Keratinocyte (primary cell): ENCODE results near the gene NDUFAF3. TPM values are rescaled to one million over a fixed set of nuclear protein-coding genes. Genes with fewer than 3 reads are reported as not detected.
A peak's percentile ranks its signal among the peaks of the same experiment; 100 is the strongest.

Experiments
- DNase-seq: peaks from one replicate; pipeline ENCODE4 v3.0.0-alpha.2; 2011; ENCODE audit warnings: low read depth, missing footprints, low spot score
- FAIRE-seq: peaks from 2 replicates; lab custom pipeline; 2011; peaks lifted over from hg19 to GRCh38; lab: Jason Lieb, UNC
- H2AFZ ChIP-seq: 2 replicates; pipeline ENCODE4 v1.6.0; 2012; ENCODE audit warnings: low read length, control low read depth, inconsistent platforms; ENCODE audit not compliant: control insufficient read depth
- H3K27ac ChIP-seq: 2 replicates; pipeline ENCODE4 v1.5.1; 2011; ENCODE audit warnings: low read length; ENCODE audit not compliant: control insufficient read depth, insufficient read depth
- H3K27me3 ChIP-seq: 3 replicates; pipeline ENCODE4 v1.6.0; 2011; ENCODE audit warnings: low read length; ENCODE audit not compliant: control insufficient read depth, insufficient read depth; ENCODE audit errors: extremely low read depth
- H3K36me3 ChIP-seq, 2 experiments: 2 replicates in 1 of 2; 3 replicates in 1 of 2; pipeline ENCODE4 v1.5.1; 2011; ENCODE audit warnings: low read length in 2 of 2, mild to moderate bottlenecking in 1 of 2; ENCODE audit not compliant: control insufficient read depth in 2 of 2, insufficient read depth in 2 of 2; ENCODE audit errors: extremely low read depth in 1 of 2
- H3K4me1 ChIP-seq: 3 replicates; pipeline ENCODE4 v1.5.1; 2011; ENCODE audit warnings: low read length; ENCODE audit not compliant: control insufficient read depth, insufficient read depth; ENCODE audit errors: extremely low read depth
- H3K4me2 ChIP-seq: 3 replicates; pipeline ENCODE4 v1.6.0; 2011; ENCODE audit warnings: low read depth, low read length; ENCODE audit not compliant: control insufficient read depth, insufficient read depth; ENCODE audit errors: extremely low read depth
- H3K4me3 ChIP-seq, 3 experiments: fragments of 200-600 bp in 1 of 3; sonication (generic) in 1 of 3; 2 replicates in 2 of 3; 3 replicates in 1 of 3; pipeline ENCODE4 v1.5.1; 2011 to 2016; ENCODE audit warnings: low read length in 3 of 3, mild to moderate bottlenecking in 3 of 3, control low read depth in 2 of 3, inconsistent platforms in 1 of 3, low read depth in 1 of 3, mixed read lengths in 1 of 3, mixed run types in 1 of 3, moderate library complexity in 1 of 3; ENCODE audit not compliant: control insufficient read depth in 2 of 3, insufficient read depth in 2 of 3; ENCODE audit errors: extremely low read depth in 1 of 3
- H3K79me2 ChIP-seq: 2 replicates; pipeline ENCODE4 v1.6.0; 2012; ENCODE audit warnings: low read length; ENCODE audit not compliant: control insufficient read depth, insufficient read depth
- H3K9ac ChIP-seq: 3 replicates; pipeline ENCODE4 v1.6.0; 2011; ENCODE audit warnings: low read length; ENCODE audit not compliant: control insufficient read depth, insufficient read depth; ENCODE audit errors: extremely low read depth
- H3K9me1 ChIP-seq: 3 replicates; pipeline ENCODE4 v1.6.0; 2011; ENCODE audit warnings: low read length; ENCODE audit not compliant: control insufficient read depth, insufficient read depth; ENCODE audit errors: extremely low read depth
- H3K9me3 ChIP-seq: 2 replicates; pipeline ENCODE4 v1.5.1; 2012; ENCODE audit warnings: low read depth, low read length; ENCODE audit not compliant: control insufficient read depth
- H4K20me1 ChIP-seq: 3 replicates; pipeline ENCODE4 v1.6.0; 2011; ENCODE audit warnings: low read length; ENCODE audit not compliant: control insufficient read depth, insufficient read depth; ENCODE audit errors: extremely low read depth
- EZH2 ChIP-seq: IDR thresholded peaks from one replicate; pipeline ENCODE4 v1.6.1; 2012; ENCODE audit warnings: inconsistent platforms, mild to moderate bottlenecking, low read length, moderate library complexity
- dilution Hi-C: fragments of 300-500 bp; cut with MboI; formaldehyde crosslinking; loops from one replicate; pipeline ENCODE4 v1.7.0; 2020; ENCODE audit warnings: low sequenced_read_pairs; ENCODE audit not compliant: extremely low pct_ligation_motif_present
- polyA plus RNA-seq, 5 experiments: library from polyadenylated mRNA; depleted of rRNA in 3 of 5; stranded (reverse) in 3 of 5; stranded (forward) in 1 of 5; unstranded in 1 of 5; fragments of >200 nt; gene quantifications; 1 replicate in 1 of 5; 2 replicates in 3 of 5; 3 replicates in 1 of 5; pipeline versions ENCODE4 v1.2.1 to v1.2.3, GENCODE V29; 2011 to 2012; ENCODE audit warnings: missing spikeins in 2 of 5, low read depth in 1 of 5, low replicate concordance in 1 of 5
- TF ChIP-seq, protein P1 (sequence below), 3 experiments: IDR thresholded peaks in 1 of 3; conservative IDR thresholded peaks in 1 of 3; optimal IDR thresholded peaks in 1 of 3; 2 replicates in 2 of 3; 3 replicates in 1 of 3; pipeline versions ENCODE3 to v1.5.1; 2011; ENCODE audit warnings: low read length in 3 of 3, mild to moderate bottlenecking in 3 of 3, moderate library complexity in 2 of 3, control low read depth in 1 of 3, inconsistent platforms in 1 of 3; ENCODE audit not compliant: insufficient read depth in 2 of 3; ENCODE audit errors: extremely low read depth in 1 of 3

Gene NDUFAF3
- polyA plus RNA-seq, 1 donor (not counting 4 experiments of a cell fraction or from before 2014, with no cell fraction given) = 38.3 TPM

DNA sequence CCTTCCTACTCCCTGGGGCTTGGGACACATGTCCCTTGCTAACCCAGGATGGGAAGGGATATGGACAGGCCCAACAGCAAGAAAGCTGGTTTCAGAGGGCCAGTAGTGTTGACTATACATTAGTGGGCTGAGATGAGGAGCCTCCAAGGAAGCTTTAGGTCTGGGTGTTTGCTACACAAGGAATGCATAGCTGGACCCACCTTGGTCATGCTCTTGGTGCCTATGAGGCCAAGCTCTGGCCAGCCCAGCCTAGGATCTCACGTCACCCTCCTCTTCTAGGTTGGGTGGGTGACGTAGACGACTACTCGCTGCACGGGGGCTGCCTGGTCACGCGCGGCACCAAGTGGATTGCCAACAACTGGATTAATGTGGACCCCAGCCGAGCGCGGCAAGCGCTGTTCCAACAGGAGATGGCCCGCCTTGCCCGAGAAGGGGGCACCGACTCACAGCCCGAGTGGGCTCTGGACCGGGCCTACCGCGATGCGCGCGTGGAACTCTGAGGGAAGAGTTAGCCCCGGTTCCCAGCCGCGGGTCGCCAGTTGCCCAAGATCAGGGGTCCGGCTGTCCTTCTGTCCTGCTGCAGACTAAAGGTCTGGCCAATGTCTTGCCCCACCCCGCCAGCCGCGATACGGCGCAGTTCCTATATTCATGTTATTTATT is 15.4 kb upstream of the NDUFAF3 start:
- FAIRE-seq = peak; percentile 34
- Histone ChIP-seq H3K9me1 (peaks cover 7% of the 10 kb centered on the region), H3K36me3 (peaks cover 0 to 3% of the 10 kb centered on the region in 2 experiments), H3K79me2 (peaks cover 26% of the 10 kb centered on the region), H3K27me3 (no peaks in the 10 kb centered on the region), H3K4me2 (peak overlapping the region; percentile 97), H2AFZ (peak overlapping the region; percentile 94), H3K9ac (peak overlapping the region; percentile 98), H4K20me1 (no peaks in the 10 kb centered on the region), H3K4me3 (peak overlapping the region; percentile 63 to 94 (median 91)), H3K4me1 (peaks cover 14% of the 10 kb centered on the region), H3K9me3 (no peaks in the 10 kb centered on the region), H3K27ac (peak overlapping the region; percentile 93)
- no peak for DNase-seq
- dilution Hi-C loops = no loop called here
- TF ChIP-seq, protein P1, sequence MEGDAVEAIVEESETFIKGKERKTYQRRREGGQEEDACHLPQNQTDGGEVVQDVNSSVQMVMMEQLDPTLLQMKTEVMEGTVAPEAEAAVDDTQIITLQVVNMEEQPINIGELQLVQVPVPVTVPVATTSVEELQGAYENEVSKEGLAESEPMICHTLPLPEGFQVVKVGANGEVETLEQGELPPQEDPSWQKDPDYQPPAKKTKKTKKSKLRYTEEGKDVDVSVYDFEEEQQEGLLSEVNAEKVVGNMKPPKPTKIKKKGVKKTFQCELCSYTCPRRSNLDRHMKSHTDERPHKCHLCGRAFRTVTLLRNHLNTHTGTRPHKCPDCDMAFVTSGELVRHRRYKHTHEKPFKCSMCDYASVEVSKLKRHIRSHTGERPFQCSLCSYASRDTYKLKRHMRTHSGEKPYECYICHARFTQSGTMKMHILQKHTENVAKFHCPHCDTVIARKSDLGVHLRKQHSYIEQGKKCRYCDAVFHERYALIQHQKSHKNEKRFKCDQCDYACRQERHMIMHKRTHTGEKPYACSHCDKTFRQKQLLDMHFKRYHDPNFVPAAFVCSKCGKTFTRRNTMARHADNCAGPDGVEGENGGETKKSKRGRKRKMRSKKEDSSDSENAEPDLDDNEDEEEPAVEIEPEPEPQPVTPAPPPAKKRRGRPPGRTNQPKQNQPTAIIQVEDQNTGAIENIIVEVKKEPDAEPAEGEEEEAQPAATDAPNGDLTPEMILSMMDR (optimal IDR thresholded peaks at IDR 0.05 in 1 of 3, IDR thresholded peaks at IDR 0.05 in 1 of 3, conservative IDR thresholded peaks at IDR 0.05 in 1 of 3; ENCODE audit: extremely low read depth in 1 of 3, insufficient read depth in 2 of 3, low read length in 3 of 3) = no peak
- TF ChIP-seq EZH2 = no peak

DNA sequence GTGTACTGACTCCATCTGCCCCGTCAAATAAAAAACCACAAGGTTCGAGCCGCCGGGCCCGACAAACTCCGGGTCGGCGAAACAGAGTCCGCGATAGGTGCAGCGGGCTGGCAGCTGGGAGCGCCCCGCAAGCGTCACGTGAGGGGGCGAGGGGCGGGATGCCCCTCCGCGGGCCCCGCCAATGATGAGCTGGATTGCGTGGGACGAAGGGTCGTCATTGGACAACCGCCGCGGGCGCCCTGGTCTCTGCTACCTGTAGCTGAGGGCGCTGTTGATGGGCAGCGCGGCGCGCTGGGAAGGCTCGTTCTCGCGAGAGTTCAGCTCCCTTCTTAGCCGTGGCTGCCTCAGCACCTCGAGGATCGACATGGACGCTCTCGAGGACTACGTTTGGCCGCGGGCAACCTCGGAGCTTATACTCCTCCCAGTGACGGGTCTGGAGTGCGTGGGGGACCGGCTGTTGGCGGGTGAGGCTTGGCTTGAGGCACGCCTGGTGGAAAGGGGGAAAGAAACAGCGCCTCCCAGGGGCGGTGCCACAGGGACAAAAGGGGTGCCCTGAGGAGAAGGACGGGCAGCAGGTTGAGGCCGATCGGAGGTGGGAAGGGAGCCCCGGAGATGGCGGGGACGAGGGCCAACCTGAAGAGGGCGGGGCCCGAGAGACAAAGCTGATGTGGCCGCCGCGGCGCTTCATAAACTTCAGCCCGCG is 14.7 kb upstream of the NDUFAF3 start, which contains the start of gene WDR6:
Gene WDR6, plus strand, starts transcription at position 324 of the 703 bp plus-strand sequence. Its CDS starts 41 bp downstream, at position 365.
- Histone ChIP-seq H3K4me3 (peak within 1 kb of the TSS; percentile 63 to 94 (median 91)), H4K20me1 (peaks cover 3% of the 10 kb centered on the region), H3K79me2 (peaks cover 33% of the 10 kb centered on the region), H3K9me1 (peaks cover 7% of the 10 kb centered on the region), H3K4me2 (peak within 1 kb of the TSS; percentile 97), H3K9ac (peak within 1 kb of the TSS; percentile 98), H3K4me1 (peaks cover 14% of the 10 kb centered on the region), H3K27me3 (no peaks in the 10 kb centered on the region), H3K9me3 (no peaks in the 10 kb centered on the region), H2AFZ (peak within 1 kb of the TSS; percentile 94), H3K27ac (peak within 1 kb of the TSS; percentile 93), H3K36me3 (peaks cover 0 to 9% of the 10 kb centered on the region in 2 experiments)
- no peak for TF ChIP-seq EZH2
- TF ChIP-seq, protein P1 (optimal IDR thresholded peaks at IDR 0.05 in 1 of 3, IDR thresholded peaks at IDR 0.05 in 1 of 3, conservative IDR thresholded peaks at IDR 0.05 in 1 of 3; ENCODE audit: extremely low read depth in 1 of 3, insufficient read depth in 2 of 3, low read length in 3 of 3) = peak in 2 of 3 experiments; percentile 37 to 50
- dilution Hi-C loops = no loop called here
- peak; percentile 48 for FAIRE-seq
- peak; percentile 83 for DNase-seq
